Inflammatory macrophage treated with lipopolysaccharide for 4 hours (primary cell): ENCODE data around the gene AZU1.
"Not testable (repeated sequence)": the region's sequence is repeated elsewhere in the genome, so short reads cannot be mapped to it uniquely, and the experiment has no call there.

Experiments
- DNase-seq: peaks from one replicate; pipeline ENCODE4 v3.0.0-alpha.2; 2020

The AZU1 gene

DNA sequence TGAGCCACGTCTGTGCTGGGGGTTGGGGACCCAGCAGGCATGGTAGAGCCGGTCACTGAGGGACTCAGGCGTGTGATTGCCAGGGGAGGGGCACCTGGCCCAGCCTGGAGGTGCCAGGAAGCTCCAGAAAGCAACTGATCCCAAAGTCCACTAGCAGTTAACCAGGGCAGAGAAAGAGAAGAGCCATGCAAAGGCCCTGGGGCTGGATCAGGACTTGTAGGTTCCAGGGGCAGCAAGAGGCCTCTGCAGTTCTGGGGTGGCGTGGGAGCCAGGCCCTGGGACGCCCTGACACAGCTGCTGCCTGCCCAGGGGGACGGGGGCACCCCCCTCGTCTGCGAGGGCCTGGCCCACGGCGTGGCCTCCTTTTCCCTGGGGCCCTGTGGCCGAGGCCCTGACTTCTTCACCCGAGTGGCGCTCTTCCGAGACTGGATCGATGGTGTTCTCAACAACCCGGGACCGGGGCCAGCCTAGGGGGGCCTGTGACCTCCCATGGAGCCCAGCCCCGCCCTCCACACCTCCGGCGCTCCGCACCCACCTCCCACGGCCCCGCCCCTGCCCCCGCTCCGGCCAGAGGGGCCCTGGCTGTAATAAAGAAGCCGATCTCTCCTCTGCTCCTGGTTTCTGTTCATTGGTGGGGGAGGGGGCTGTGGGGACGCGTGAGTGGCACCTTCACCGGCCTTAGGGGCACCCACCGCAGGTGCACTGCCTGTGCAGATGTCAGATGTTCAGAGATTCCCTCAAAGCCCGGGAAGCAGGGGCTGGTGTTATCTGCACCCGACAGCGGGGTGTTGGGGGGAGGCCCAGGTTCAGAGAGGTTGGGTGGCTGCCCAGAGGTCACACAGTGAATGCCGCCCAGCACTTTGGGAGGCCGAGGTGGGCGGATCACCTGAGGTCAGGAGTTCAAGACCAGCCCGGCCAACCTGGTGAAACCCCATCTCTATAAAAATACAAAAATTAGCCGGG, 4.1 kb downstream of the AZU1 start:
- no peak for DNase-seq

DNA sequence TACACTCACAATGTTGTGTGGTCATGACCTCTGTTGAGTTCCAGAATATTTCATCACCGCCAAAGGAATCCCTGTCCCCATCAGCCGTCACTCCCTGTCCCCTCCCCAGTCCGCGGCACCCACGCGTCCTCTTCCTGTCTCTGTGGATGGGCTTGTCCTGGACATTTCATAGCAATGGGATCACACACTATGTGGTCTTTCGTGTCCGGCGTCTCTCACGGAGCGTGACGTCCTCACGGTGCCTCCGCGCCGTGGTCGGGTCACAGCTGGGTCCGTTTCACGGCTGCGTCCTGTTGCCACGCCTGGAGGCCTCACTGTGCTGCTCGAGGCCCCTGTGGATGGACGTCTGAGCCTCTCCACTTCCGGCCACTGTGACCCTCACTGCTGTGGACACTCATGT, 6.6 kb downstream of the AZU1 start:
- DNase-seq = no peak

DNA sequence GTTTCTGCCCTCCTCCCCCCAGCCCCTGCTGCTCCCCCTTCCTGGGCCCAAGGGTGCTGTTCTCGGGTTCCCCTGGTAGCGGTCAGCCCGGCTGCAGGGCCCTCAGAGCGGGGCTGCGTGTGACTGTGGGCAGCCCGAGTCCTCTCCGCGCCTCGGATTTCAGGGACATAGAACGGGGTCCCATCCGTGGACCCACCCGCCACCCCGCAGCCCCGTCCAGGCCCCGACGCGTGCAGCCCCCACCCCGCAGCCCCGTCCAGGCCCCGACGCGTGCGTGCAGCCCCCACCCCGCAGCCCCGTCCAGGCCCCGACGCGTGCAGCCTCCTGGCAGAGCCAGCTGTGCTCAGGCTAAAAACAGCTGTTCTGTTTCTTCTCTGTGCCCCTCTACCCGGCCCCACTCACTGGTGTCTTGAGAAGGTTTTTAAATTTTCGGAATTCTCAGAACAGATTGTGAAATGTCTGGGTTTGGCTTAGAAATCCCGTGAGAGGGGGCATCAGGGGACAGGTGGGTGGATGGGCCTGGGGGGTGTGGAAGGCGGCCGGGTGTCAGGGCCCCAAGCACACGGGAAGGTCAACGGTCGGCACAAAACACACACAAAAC, 7.7 kb downstream of the AZU1 start:
- DNase-seq = no peak

DNA sequence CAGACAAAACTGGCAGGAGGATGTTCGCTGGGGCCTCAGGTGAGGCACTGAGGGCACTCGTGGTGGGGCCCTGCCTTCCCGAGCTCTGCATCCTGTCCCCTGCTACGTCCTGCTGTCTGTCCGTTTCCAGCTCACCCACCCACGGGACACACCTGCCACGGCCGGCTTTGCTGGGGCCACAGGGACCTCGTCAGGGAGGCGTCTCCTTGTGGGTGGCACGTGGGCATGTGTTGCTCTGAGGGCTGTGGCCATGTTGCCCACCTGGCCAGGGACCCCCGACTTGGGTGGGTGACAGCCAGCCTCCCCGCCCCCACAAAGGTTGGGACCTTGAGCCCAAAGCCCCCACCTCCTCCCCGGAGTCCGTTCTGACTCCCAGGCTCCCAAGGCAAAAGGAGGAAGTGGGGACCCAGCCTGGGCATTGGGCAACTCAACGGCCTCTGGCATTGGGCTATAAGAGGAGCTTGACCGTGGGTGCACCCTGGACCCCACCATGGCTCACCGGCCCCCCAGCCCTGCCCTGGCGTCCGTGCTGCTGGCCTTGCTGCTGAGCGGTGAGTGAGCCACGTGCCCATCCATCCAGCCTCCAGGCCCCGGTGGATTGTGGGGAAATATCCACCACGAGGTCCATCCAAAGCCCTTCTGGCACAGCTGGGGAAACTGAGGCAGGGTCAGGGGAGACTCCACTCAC, 13.0 kb downstream of the AZU1 start, which contains the start of gene PRTN3:
Gene PRTN3 (plus strand): TSS at position 481 of the 688 bp plus-strand sequence. CDS start 10 bp downstream, at position 491.
- peak; percentile 68 for DNase-seq

DNA sequence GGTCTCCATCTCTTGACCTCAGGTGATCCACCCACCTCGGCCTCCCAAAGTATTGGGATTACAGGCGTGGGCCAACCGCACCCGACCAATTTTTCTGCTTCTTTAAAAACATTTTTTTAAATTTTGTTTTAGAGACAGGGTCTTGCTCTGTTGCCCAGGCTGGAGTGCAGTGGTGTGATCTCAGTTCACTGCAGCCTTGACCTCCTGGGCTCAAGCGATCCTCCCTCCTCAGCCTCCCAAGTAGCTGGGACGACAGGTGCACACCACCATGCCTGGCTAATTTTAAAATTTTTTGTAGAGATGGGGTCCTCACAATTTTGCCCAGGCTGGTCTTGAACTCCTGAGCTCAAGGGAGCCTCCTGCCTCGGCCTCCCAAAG, 15.2 kb downstream of the AZU1 start:
- not testable (repeated sequence) for DNase-seq

DNA sequence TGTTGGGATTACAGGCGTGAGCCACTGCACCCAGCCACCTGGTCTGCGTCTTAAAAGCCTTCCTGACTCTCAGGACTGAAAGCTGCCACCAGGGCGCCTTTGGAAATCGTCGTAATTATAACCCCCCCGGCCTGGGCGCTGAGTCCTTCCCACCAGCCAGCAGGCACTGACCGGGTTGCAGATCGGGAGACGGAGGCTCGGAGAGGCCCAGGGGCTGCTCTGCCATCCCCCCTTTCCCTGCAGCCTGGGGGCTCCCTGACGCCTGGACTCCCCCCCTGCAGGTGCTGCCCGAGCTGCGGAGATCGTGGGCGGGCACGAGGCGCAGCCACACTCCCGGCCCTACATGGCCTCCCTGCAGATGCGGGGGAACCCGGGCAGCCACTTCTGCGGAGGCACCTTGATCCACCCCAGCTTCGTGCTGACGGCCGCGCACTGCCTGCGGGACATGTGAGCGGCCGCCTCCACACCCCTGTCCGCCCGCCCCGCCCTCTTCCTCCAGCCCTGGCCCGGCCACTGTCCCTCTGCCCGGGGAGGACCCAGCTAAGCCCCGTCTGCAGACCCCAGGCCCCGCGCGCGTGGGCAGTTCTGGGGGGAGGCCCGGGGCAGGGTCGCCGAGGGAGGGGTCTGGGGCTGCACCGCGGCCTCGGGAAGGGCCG, 15.7 kb downstream of the AZU1 start:
- peak; percentile 24 for DNase-seq

DNA sequence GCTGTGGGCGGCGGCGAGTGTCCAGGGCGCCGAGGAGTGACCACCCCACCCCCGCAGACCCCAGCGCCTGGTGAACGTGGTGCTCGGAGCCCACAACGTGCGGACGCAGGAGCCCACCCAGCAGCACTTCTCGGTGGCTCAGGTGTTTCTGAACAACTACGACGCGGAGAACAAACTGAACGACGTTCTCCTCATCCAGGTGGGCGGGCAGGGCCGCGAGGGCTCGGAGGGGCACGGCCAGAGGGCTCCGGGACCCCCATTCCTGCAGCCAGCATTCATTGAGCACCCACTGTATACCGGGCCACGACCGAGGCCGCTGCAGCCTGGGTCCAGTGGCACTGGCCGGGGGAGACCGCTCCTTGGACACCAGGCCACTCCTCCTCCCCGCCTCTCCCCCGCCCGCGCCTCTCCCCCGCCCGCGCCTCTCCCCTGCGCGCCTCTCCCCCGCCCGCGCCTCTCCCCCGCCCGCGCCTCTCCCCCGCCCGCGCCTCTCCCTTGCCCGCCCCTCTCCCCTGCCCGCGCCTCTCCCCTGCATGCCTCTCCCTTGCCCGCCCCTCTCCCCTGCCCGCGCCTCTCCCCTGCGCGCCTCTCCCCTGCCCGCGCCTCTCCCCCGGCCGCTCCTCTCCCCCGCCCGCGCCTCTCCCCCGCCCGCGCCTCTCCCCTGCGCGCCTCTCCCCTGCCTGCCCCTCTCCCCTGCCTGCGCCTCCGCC, 16.4 kb downstream of the AZU1 start:
- DNase-seq = no peak

DNA sequence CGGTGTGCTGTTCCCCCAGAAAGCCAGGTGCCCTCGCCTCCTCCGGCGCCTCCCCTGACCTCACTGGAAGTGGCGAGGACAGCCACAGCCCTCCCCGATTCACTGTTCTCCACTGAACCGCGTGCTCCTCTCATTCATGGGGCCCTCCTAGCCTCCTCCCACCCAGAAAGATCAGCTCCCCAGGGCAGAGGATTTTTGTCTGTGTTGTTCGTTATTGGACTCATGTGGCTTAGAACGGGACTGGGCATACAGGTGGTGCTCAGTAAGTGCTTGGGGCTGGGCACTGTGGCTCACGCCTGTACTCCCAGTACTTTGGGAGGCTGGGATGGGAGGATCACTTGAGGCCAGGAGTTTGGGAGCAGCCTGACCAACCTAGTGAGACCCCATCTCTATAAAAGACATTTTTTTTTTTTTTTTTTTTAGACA, 16.9 kb downstream of the AZU1 start:
- no peak for DNase-seq

DNA sequence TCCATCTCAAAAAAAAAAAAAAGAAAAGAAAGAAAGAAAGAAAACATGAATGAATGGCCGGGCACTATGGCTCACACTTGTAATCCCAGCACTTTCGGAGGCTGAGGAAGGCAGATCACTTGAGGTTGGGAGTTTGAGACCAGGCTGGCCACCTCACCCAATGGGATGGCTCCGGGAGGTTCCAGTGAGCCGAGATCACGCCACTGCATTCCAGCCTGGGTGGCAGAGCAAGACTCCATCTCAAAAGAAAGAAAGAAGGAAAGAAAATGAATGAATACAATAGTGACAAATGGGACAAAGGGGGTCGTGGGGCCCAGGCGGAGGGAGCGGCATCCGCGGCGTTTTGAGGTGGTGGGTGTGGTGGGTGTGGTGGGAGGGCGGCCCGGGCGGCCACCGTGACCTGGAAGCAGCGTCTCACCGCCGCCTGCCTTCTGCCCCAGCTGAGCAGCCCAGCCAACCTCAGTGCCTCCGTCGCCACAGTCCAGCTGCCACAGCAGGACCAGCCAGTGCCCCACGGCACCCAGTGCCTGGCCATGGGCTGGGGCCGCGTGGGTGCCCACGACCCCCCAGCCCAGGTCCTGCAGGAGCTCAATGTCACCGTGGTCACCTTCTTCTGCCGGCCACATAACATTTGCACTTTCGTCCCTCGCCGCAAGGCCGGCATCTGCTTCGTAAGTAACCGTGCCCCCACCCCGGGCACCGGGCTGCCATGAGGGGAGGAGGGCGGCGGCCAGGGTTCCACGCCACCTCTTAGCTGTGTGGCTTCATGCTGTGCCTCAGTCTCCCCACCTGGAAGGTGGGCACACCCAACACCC, 18.3 kb downstream of the AZU1 start:
- DNase-seq = no peak

DNA sequence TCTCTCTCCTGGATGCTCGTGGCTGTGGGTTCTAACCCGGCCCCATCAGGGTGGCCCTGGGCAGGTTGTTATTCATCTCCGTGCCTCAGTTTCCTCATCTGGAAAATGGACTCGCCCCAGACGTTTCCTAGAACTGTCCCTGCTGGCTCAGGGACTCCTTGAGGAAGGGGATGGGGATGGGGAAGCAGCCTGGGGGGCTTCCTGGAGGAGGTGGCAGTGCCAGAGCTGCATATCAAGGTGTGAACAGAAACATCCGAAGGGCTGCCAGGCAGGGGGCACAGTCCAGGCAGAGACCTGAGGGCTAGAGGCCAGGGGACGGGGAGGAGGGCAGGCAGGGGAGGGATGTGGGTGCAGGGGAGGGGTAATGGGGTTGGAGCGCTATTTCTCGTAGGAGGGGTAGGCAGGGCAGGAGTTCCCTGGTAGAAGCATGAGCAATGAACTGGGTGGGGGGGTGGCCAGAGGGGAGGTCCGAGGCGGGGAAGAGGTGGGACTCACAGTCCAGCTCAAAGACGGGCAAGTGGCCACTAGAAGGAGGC, 20.8 kb downstream of the AZU1 start:
- DNase-seq = no peak

DNA sequence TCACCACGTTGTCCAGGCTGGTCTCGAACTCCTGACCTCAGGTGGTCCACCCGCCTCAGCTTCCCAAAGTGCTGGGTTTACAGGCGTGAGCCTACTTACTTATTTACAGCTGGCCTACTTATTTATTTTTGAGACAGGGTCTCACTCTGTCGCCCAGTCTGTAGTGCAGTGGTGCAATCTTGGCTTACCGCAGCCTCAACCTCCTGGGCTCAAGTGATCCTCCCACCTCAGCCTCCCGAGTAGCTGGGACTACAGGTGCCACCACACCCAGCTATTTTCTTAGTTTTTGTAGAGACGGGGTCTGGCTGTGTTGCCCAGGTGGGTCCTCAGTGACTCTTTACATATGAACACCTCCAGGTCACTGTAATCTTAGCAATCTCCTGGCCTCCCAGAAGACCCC, 21.6 kb downstream of the AZU1 start:
- DNase-seq = not testable (repeated sequence)

DNA sequence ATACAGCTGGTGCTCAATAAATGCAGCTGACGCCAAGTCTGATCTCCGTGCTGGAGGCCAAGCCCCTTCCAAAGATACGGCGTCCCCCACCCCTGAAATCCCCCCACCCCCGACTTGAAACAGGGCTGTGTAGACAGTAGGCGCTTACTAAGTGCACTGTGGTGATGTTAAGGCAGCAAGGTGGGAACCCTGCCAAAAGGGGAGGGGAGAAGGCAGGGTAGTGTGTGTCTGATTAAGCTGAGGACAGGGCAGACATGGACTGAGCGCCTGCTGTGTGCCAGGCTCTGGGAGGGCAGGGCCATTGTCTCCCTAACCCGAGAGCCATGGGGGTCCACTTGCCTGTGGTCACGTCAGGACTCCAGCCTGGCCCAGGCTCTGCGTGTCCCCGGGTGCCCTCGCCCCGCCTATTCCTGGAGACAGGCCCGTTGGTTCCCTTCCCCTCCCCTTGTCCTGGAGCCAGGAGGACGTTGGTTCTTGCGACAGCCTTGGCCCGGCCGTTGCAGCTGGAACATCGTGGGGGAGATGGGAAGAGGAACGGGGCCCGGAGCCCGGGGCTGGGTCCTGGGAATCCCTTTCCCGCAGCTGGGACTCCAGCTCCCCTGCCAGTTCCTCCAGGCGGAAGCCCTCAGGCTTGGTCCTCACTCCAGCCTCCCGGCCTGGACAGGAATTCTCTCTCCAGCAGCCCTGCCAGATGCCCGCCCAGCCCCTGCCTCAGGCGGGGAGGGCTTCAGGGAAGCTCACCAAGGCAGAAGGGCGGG, 22.8 kb downstream of the AZU1 start:
- peak; percentile 49 for DNase-seq

DNA sequence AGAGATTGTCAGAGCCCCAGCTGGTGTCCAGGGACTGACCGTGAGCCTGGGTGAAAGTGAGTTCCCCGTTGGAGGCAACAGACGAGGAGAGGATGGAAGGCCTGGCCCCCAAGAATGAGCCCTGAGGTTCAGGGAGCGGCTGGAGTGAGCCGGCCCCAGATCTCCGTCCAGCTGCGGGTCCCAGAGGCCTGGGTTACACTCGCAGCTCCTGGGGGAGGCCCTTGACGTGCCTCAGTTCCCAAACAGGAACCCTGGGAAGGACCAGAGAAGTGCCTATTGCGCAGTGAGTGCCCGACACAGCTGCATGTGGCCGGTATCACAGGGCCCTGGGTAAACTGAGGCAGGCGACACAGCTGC, 23.3 kb downstream of the AZU1 start:
- DNase-seq = no peak

DNA sequence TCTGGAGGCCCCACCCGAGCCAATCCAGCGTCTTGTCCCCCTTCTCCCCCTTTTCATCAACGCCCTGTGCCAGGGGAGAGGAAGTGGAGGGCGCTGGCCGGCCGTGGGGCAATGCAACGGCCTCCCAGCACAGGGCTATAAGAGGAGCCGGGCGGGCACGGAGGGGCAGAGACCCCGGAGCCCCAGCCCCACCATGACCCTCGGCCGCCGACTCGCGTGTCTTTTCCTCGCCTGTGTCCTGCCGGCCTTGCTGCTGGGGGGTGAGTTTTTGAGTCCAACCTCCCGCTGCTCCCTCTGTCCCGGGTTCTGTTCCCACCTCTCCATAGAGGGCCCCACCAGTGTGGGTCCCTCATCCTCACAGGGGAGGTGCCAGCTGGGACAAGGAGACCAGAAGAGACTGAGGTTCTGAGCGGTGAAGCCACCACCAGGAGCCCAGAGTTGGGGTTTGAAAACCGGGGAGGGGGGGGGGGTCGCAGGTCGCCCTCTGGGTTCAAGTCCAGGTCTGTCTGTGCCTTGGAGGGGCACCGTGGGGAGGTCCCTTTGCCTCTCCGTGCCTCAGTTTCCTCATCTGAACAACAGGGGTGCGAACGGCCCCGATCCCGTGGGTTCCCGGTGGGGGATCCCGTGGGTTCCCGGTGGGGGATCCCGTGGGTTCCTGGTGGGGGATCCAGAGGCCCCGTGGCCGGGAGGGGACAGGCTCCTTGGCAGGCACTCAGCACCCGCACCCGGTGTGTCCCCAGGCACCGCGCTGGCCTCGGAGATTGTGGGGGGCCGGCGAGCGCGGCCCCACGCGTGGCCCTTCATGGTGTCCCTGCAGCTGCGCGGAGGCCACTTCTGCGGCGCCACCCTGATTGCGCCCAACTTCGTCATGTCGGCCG, 24.7 kb downstream of the AZU1 start, which contains the start of gene ELANE:
Gene ELANE (plus strand): TSS at position 168 of the 878 bp plus-strand sequence. CDS start 26 bp downstream, at position 194.
- no peak for DNase-seq

DNA sequence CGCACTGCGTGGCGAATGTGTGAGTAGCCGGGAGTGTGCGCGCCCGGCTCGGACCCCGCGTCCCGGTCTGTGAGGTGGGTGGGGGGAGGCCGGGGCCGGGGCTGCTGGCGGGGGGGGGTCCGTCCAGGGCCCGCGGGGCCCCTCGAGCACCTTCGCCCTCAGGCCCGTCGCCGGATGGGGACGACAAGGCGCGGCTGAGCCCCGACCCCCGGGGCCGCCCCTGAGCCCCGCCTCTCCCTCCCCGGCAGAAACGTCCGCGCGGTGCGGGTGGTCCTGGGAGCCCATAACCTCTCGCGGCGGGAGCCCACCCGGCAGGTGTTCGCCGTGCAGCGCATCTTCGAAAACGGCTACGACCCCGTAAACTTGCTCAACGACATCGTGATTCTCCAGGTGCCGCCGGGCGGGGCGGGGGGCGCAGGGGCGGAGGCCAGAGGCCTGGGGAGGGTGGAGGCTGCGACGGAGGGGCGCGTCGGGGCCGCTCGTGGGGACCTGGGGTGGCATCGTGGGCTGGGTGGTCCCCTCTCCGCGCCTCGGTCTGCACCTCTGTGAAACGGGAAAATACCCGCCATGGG, 25.5 kb downstream of the AZU1 start:
- DNase-seq = no peak

DNA sequence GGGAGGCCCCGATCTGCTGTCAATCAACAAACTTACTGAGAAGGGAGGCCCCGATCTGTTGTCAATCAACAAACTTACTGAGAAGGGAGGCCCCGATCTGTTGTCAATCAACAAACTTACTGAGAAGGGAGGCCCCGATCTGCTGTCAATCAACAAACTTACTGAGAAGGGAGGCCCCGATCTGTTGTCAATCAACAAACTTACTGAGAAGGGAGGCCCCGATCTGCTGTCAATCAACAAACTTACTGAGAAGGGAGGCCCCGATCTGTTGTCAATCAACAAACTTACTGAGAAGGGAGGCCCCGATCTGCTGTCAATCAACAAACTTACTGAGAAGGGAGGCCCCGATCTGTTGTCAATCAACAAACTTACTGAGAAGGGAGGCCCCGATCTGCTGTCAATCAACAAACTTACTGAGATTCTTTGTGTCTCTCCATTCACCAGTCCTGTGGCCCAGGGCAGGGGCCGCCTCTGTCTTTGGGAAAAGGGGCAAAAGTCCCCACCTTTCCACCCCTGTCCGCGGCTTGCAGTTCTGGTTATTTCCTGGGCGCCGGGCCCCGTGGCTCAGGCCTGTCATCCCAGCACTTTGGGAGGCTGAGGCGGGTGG, 26.1 kb downstream of the AZU1 start:
- DNase-seq = not testable (repeated sequence)

DNA sequence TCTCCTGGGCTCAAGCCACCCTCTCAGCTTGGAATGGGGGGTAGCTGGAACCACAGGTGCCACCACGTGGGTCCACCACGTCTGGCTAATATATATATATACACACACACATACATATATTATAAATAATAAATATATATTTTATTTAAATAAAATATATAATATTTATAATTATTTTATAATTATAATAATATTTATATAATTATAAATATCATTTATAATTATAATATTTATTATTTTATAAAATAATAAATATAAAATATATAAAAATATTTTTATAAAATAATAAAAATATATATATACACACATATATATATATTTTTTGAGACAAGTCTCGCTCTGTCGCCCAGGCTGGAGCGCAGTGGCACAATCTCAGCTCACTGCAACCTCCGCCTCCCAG, 26.9 kb downstream of the AZU1 start:
- DNase-seq = no peak

DNA sequence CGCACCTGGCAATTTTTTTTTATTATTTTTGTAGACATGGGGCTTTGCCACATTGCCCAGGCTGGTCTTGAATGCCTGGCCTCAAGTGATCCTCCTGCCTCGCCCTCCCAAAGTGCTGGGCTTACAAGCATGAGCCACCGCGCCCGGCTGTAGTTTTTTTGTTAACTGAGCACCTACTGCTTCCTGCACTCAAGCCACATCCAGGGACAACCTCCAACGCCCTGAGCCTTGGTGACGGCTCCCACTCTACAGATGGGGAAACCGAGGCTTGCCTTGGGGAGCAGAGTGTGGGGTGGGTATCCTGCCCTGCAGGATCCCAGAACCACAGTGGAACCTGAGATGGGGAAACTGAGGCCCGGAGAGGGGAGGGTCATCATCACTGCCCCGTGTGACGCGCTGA, 27.5 kb downstream of the AZU1 start:
- DNase-seq = no peak
